Hepatocyte (in vitro differentiated cells): Measurements from ENCODE around the gene CRY1. TPM values are rescaled to one million over a fixed set of nuclear protein-coding genes. Genes with fewer than 3 reads are reported as not detected.

ENCODE experiments used
- DNase-seq: peaks from one replicate; pipeline ENCODE4 v3.0.0-alpha.2; 2016; ENCODE audit warnings: low spot score
- H2AFZ ChIP-seq: fragments of 200-600 bp; sonication (generic); 2 replicates; pipeline ENCODE4 v1.6.0; 2016; ENCODE audit warnings: antibody characterized with exemption, mild to moderate bottlenecking
- H3K27ac ChIP-seq: fragments of 200-600 bp; sonication (generic); 2 replicates; pipeline ENCODE4 v1.5.1; 2016; ENCODE audit warnings: mild to moderate bottlenecking
- H3K27me3 ChIP-seq: fragments of 200-600 bp; sonication (generic); 2 replicates; pipeline ENCODE4 v1.6.1; 2016
- H3K36me3 ChIP-seq: fragments of 200-600 bp; sonication (generic); replicated peaks from 2 replicates; pipeline ENCODE4 v1.5.1; 2016; ENCODE audit warnings: low read depth; ENCODE audit not compliant: insufficient read depth
- H3K4me1 ChIP-seq: fragments of 200-600 bp; sonication (generic); 2 replicates; pipeline ENCODE4 v1.5.1; 2016; ENCODE audit warnings: mild to moderate bottlenecking, moderate library complexity; ENCODE audit not compliant: insufficient read depth
- H3K4me2 ChIP-seq: fragments of 200-600 bp; sonication (generic); 2 replicates; pipeline ENCODE4 v1.6.0; 2016
- H3K4me3 ChIP-seq: fragments of 200-600 bp; sonication (generic); 2 replicates; pipeline ENCODE4 v1.5.1; 2016; ENCODE audit warnings: mild to moderate bottlenecking
- H3K79me2 ChIP-seq: fragments of 200-600 bp; sonication (generic); 2 replicates; pipeline ENCODE4 v1.6.0; 2017; ENCODE audit warnings: mild to moderate bottlenecking
- H3K9me2 ChIP-seq: fragments of 200-600 bp; sonication (generic); replicated peaks from 2 replicates; pipeline ENCODE4 v1.6.0; 2017; ENCODE audit warnings: mild to moderate bottlenecking; ENCODE audit not compliant: insufficient read depth
- H3K9me3 ChIP-seq: fragments of 200-600 bp; sonication (generic); 2 replicates; pipeline ENCODE4 v1.5.1; 2016; ENCODE audit warnings: low read depth, mild to moderate bottlenecking
- H4K20me1 ChIP-seq: fragments of 200-600 bp; sonication (generic); 2 replicates; pipeline ENCODE4 v1.6.0; 2016; ENCODE audit warnings: mild to moderate bottlenecking; ENCODE audit not compliant: insufficient read depth, poor library complexity, severe bottlenecking
- EZH2 ChIP-seq: fragments of 200-600 bp; sonication (generic); IDR thresholded peaks from 2 replicates; pipeline ENCODE4 v1.6.1; 2016; ENCODE audit warnings: antibody characterized with exemption, mild to moderate bottlenecking, borderline replicate concordance
- EZH2phosphoT487 ChIP-seq: fragments of 200-600 bp; sonication (generic); IDR thresholded peaks from one replicate; pipeline ENCODE4 v1.6.1; 2018; ENCODE audit warnings: antibody characterized with exemption, mild to moderate bottlenecking, low read depth, moderate library complexity; ENCODE audit not compliant: unreplicated experiment, severe bottlenecking
- WGBS: methylation state at CpG from one replicate; pipeline ENCODE4 v1.1.6; 2016; ENCODE audit warnings: low lambda C conversion rate; ENCODE audit errors: missing lambda C conversion rate; 5-methylcytosine and 5-hydroxymethylcytosine counted together
- polyA plus RNA-seq: library from polyadenylated mRNA; unstranded; fragments of >200 nt; fragmentation: Nextera tagmentation; extraction: Ambion mirVana; gene quantifications from 2 replicates; pipeline ENCODE4 v1.2.1, GENCODE V29; 2016
- total RNA-seq: library from RNA; depleted of rRNA; stranded (reverse); fragments of >200 nt; gene quantifications from 2 replicates; pipeline ENCODE4 v1.2.3, GENCODE V29; 2014
- TF ChIP-seq, protein P1 (sequence below): fragments of 200-600 bp; sonication (generic); IDR thresholded peaks from 2 replicates; pipeline ENCODE4 v1.5.1; 2016; ENCODE audit warnings: antibody characterized with exemption, mild to moderate bottlenecking; ENCODE audit not compliant: poor library complexity

The CRY1 gene
- total and polyA plus RNA-seq, 2 experiments from 2014 or later, result 29.1 to 34.6 TPM

DNA sequence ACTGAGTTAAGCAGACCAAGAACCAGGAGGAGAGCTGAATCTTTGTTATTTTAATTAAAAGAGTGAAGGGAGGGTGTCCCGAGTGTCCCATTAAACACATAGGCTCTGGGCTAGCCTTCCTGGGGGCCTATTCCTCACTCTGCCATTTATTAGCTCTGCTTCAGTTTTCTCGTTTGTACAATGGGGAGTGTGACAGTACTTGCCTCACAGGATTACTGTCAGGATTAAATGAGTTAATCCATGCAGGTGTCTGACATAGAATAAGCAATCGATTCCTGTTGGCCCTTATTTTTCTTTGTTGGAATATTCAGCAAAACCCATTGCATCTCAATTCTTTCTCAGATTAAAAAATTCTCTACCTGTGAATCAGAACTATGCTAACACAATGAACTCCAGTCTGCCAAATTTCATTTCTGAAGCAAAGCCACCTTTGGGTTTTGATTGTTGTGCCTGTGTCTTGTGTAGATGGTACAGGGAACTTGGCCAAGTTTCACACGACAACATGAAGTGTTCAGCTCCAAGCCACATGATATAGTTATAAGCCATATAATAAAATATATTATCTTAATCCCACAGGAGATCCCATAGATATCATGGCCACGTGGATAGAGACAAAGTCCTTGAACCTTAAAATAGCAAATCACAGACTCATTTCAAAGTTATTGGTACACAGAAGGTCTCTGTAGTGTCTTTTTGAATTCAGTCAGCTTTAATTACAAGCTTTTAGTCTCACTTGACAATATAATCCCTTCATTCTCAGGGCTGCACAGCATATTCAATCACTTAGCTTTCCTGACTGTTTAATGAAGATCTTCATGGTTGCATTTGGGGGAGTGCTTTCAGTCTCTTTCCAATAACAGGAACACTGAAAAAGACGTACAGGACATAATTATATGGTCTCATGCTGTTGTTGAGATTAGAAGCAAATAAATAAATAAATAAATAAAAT is 34.4 kb upstream of the CRY1 start:
- Histone ChIP-seq H3K4me3 (no peak overlapping the region), H3K4me2 (no peak overlapping the region), H2AFZ (no peak overlapping the region), H3K27me3 (peaks cover under 1% of the 10 kb centered on the region), H3K9me2 (no peaks in the 10 kb centered on the region), H3K4me1 (no peaks in the 10 kb centered on the region), H3K79me2 (no peaks in the 10 kb centered on the region), H3K9me3 (no peaks in the 10 kb centered on the region), H4K20me1 (no peaks in the 10 kb centered on the region), H3K27ac (no peak overlapping the region), H3K36me3 (no peaks in the 10 kb centered on the region)
- TF ChIP-seq, protein P1, sequence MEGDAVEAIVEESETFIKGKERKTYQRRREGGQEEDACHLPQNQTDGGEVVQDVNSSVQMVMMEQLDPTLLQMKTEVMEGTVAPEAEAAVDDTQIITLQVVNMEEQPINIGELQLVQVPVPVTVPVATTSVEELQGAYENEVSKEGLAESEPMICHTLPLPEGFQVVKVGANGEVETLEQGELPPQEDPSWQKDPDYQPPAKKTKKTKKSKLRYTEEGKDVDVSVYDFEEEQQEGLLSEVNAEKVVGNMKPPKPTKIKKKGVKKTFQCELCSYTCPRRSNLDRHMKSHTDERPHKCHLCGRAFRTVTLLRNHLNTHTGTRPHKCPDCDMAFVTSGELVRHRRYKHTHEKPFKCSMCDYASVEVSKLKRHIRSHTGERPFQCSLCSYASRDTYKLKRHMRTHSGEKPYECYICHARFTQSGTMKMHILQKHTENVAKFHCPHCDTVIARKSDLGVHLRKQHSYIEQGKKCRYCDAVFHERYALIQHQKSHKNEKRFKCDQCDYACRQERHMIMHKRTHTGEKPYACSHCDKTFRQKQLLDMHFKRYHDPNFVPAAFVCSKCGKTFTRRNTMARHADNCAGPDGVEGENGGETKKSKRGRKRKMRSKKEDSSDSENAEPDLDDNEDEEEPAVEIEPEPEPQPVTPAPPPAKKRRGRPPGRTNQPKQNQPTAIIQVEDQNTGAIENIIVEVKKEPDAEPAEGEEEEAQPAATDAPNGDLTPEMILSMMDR, result no peak
- TF ChIP-seq EZH2 (no peak), EZH2phosphoT487 (no peak)
- 55% methylated on average over 6 of the region's 6 CpGs for WGBS
- no peak for DNase-seq

DNA sequence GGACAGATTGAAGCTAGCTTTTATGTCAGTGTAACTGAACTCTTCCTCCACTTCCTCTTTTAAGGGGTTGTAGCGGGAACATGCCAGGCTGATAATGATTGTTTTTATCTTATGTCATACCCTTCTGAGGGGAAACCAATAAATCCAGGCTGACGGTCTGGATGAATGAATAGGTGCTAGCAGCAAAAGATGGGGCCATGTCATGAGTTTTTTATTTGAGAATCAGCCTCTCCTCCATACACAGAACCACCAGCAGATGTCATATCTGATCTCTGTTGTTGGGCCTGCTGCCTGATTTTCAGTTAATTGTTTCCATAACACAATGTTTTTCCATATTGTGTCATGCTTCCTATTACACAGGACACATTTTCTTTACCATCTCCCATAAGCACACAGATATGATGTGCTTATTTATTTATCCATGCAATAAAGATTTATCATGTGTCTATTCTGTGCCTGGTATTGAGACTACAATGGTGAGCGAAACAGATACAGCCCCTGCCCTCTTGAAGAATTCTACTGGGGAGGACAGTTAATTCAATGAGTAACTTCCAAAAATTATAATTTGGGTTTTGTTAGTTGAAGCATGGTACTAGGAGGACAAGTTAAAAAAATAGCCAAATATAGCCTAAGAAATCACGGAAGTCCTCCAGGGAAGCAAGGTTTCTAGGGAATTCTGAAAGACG is 33.6 kb upstream of the CRY1 start:
- Histone ChIP-seq H3K27me3 (peaks cover 7% of the 10 kb centered on the region), H4K20me1 (no peaks in the 10 kb centered on the region), H3K4me3 (no peak overlapping the region), H3K4me1 (no peaks in the 10 kb centered on the region), H3K4me2 (no peak overlapping the region), H3K9me2 (no peaks in the 10 kb centered on the region), H3K36me3 (no peaks in the 10 kb centered on the region), H3K9me3 (no peaks in the 10 kb centered on the region), H2AFZ (no peak overlapping the region), H3K79me2 (no peaks in the 10 kb centered on the region), H3K27ac (no peak overlapping the region)
- peak; percentile 16 for DNase-seq
- TF ChIP-seq EZH2 (no peak), EZH2phosphoT487 (no peak)
- TF ChIP-seq, protein P1, result peak; percentile 52
- whole genome bisulfite sequencing, result 70% methylated on average over 5 of the region's 5 CpGs

DNA sequence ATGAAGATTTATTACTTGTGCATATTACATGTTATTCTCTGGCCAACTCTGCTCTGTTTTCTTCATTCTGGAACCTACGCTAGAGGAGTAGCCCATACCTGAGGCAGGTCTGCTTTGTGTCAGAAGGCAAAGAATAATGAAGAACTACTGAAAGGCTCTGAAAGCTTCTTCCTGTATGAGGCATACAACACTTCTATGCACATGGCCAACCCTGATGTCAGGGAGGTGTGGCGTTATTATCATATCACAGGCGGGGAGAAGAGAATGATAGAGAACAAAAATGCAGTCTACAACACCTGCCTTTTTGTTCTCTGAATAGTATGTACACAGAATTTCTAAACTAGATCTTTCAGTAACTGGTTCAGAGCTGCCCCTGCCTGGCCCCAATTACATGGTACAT is 32.5 kb upstream of the CRY1 start:
- TF ChIP-seq, protein P1, result no peak
- no peak for TF ChIP-seq EZH2
- no peak for TF ChIP-seq EZH2phosphoT487
- Histone ChIP-seq H4K20me1 (no peaks in the 10 kb centered on the region), H3K4me2 (no peak overlapping the region), H3K79me2 (no peaks in the 10 kb centered on the region), H3K9me2 (no peaks in the 10 kb centered on the region), H3K27me3 (peaks cover 8% of the 10 kb centered on the region), H3K4me1 (no peaks in the 10 kb centered on the region), H3K4me3 (no peak overlapping the region), H3K27ac (no peak overlapping the region), H3K9me3 (no peaks in the 10 kb centered on the region), H2AFZ (no peak overlapping the region), H3K36me3 (no peaks in the 10 kb centered on the region)
- no peak for DNase-seq
- WGBS, result 57% methylated on average over 3 of the region's 3 CpGs
